Peyer's patch (tissue), 4 donors: ENCODE data around the gene NR1D1. TPM values are rescaled to one million over a fixed set of nuclear protein-coding genes. Genes with fewer than 3 reads are reported as not detected.

Experiments
- DNase-seq, 3 donors: peaks; one replicate each; pipeline ENCODE4 v3.0.0-alpha.2; 2017 to 2019
- H3K27ac ChIP-seq, 4 donors: fragments of 200-600 bp; sonication (generic); one replicate each; pipeline ENCODE4 v1.5.1; 2016 to 2019
- H3K27me3 ChIP-seq, 2 donors: fragments of 200-600 bp; sonication (generic); one replicate each; pipeline ENCODE4 v1.5.1; 2019
- H3K36me3 ChIP-seq, 3 donors: fragments of 200-600 bp; sonication (generic); one replicate each; pipeline ENCODE4 v1.5.1; 2016 to 2019
- H3K4me1 ChIP-seq, 4 donors: fragments of 200-600 bp; sonication (generic); one replicate each; pipeline ENCODE4 v1.5.1; 2016 to 2019
- H3K4me3 ChIP-seq, 4 donors: fragments of 200-600 bp; sonication (generic); 1 replicate in 3 of 4; 2 replicates in 1 of 4; pipeline ENCODE4 v1.5.1; 2016 to 2019; ENCODE audit warnings: mild to moderate bottlenecking in 1 of 4
- H3K9me3 ChIP-seq, 4 donors: fragments of 200-600 bp; sonication (generic); one replicate each; pipeline ENCODE4 v1.5.1; 2016 to 2019; ENCODE audit warnings: mild to moderate bottlenecking in 1 of 4
- POLR2A ChIP-seq, 2 donors: fragments of 450-650 bp; IDR thresholded peaks; one replicate each; pipeline ENCODE4 v1.5.1; 2017; ENCODE audit warnings: antibody characterized with exemption in 2 of 2, mild to moderate bottlenecking in 2 of 2, moderate library complexity in 2 of 2
- total RNA-seq, 4 donors: library from RNA; depleted of rRNA; stranded (reverse); fragments of >200 nt; gene quantifications; one replicate each; pipeline ENCODE4 v1.1.0, GENCODE V29; 2016
- TF ChIP-seq, protein P1 (sequence below), 6 experiments: fragments of 450-650 bp in 4 of 6; fragments of 200-600 bp in 2 of 6; sonication (generic) in 1 of 6; IDR thresholded peaks; one replicate each; pipeline ENCODE4 v1.5.1; 2017 to 2019; ENCODE audit warnings: antibody characterized with exemption in 6 of 6, mild to moderate bottlenecking in 3 of 6, moderate library complexity in 1 of 6

NR1D1 gene
- total RNA-seq, 4 donors from 2014 or later, result 13.2 to 38.8 (median 18.9) TPM

DNA sequence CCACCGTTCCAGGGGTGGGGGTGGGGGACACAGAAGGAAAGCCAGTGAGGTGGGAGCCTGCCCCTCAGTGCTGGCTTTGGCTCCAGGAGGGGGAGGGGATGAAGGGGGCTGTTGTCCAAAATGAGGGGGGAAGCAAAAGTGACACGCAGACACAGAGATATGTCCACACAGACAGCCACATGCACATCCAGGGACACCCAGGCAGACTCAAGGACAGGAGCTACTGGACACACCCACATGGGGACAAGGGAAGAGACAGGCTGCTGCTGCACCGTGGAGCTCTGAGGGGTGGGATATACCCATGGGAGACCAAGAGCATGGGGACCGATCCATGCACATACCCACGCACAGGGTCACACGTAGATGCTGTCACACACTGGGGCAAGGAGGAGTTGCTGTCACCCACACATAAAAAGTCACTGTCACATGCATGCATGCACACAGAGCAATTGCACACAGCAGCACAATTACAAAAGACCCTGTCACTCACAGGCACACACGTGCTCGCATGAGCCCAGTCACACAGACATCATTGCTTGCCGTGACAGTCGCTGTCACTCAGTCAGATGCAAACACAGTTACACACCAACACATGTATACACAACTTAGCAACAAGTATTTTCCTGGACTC lies 36.4 kb downstream of the NR1D1 start:
- Histone ChIP-seq H3K9me3 (no peaks in the 10 kb centered on the region), H3K4me3 (peak overlapping the region; percentile 90 to 99 (median 98)), H3K4me1 (peaks cover 0 to 56% (median 20%) of the 10 kb centered on the region in 4 donors), H3K27ac (peak overlapping the region; percentile 93 to 99 (median 98)), H3K36me3 (no peaks in the 10 kb centered on the region), H3K27me3 (no peaks in the 10 kb centered on the region)
- peak in 1 of 3 donors; percentile 65 for DNase-seq
- TF ChIP-seq POLR2A (IDR thresholded peaks at IDR 0.05), result peak in 1 of 2 donors; percentile 30
- TF ChIP-seq, protein P1, sequence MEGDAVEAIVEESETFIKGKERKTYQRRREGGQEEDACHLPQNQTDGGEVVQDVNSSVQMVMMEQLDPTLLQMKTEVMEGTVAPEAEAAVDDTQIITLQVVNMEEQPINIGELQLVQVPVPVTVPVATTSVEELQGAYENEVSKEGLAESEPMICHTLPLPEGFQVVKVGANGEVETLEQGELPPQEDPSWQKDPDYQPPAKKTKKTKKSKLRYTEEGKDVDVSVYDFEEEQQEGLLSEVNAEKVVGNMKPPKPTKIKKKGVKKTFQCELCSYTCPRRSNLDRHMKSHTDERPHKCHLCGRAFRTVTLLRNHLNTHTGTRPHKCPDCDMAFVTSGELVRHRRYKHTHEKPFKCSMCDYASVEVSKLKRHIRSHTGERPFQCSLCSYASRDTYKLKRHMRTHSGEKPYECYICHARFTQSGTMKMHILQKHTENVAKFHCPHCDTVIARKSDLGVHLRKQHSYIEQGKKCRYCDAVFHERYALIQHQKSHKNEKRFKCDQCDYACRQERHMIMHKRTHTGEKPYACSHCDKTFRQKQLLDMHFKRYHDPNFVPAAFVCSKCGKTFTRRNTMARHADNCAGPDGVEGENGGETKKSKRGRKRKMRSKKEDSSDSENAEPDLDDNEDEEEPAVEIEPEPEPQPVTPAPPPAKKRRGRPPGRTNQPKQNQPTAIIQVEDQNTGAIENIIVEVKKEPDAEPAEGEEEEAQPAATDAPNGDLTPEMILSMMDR (IDR thresholded peaks at IDR 0.05), result no peak

DNA sequence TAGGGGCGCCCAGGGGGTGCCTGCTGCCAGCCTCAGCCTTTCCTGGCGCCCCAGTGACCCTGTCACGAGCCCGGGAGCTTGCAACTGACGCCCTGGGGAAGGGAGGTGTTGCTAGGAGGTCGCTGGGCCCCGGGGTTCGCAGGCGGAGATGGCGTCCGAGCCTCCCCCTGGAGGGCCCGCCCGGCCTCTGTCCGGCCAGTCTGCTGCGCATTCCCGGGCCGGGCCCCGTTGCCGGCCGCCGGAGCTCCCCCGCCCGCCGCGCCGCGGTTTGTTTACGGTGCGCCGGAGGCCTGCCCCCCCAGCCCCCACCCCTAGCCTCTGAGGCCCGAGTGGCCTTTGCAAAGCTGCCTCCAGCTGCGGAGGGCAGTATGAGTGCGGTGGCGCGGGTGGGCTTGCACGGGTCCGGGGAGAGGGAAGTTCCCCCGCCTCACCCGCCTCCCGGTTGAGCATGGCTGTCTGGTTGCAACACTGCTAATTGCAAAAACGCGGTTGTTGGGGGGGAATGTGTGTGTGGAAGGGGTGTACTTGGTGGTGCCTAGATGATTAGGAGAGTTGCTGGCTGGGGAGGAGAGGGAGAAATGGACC lies 37.1 kb downstream of the NR1D1 start:
- H3K36me3 ChIP-seq, result no peaks in the 10 kb centered on the region
- peaks cover 0 to 56% (median 15%) of the 10 kb centered on the region in 4 donors for H3K4me1 ChIP-seq
- DNase-seq, result peak in 2 of 3 donors; percentile 44 to 67
- H3K27me3 ChIP-seq, result no peaks in the 10 kb centered on the region
- peak overlapping the region; percentile 90 to 99 (median 98) for H3K4me3 ChIP-seq
- peak; percentile 24 to 46 for TF ChIP-seq POLR2A (IDR thresholded peaks at IDR 0.05)
- TF ChIP-seq, protein P1 (IDR thresholded peaks at IDR 0.05), result no peak
- peak overlapping the region; percentile 93 to 99 (median 98) for H3K27ac ChIP-seq
- no peaks in the 10 kb centered on the region for H3K9me3 ChIP-seq

DNA sequence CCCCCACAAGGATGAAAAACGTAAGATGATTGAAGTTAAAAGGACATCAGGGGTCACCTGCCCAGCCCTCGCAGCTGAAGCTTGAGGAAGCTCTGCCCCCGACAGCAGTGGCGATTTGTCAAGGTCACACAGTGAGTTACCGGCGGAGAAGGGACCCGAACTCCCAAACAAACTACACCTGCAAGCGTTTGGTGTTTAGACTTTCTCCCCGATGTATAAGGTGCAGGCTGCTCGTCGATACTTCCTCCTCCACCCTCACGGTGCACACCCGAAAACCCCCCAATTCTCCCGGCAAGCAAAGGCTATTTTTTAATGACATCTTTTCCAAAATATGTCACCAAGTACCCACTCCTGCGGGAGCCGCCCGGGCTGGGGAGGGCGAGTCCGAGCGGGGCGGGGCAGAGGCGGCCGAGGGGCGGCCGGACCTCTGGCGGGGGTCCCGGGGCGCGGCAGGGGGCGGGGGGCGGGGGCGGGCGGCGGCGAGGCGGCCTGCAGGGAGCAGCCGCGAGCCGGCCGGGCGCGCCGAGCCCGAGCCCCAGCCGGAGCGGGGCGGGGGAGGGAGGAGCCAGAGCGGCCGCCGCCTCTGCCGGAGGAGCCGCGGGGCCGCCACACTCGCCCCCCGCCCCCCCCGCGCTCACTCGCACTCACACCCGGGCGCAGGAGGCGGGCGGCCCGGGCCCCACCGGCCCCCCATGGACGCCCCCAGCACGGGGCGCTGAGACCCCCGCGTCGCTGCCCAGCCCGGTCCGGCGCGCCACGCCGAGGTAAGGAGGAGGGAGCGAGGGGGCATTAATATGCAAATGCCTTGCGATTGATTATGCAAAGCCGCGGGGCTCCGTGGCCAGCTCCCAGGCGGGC lies 37.8 kb downstream of the NR1D1 start, which contains the start of gene THRA:
Gene THRA (plus strand): TSS at position 637 of the 858 bp plus-strand sequence. CDS start 11,524 bp downstream, outside the sequence.
- Histone ChIP-seq H3K4me1 (peaks cover 0 to 50% (median 9%) of the 10 kb centered on the region in 4 donors), H3K36me3 (no peaks in the 10 kb centered on the region), H3K9me3 (no peaks in the 10 kb centered on the region), H3K27me3 (no peaks in the 10 kb centered on the region), H3K4me3 (peak within 1 kb of the TSS; percentile 90 to 99 (median 98)), H3K27ac (peak within 1 kb of the TSS; percentile 93 to 99 (median 98))
- TF ChIP-seq, protein P1 (IDR thresholded peaks at IDR 0.05), result peak in 3 of 6 experiments; percentile 10 to 25 (median 24)
- peak in 1 of 2 donors; percentile 60 for TF ChIP-seq POLR2A (IDR thresholded peaks at IDR 0.05)
- peak; percentile 77 to 88 (median 88) for DNase-seq

DNA sequence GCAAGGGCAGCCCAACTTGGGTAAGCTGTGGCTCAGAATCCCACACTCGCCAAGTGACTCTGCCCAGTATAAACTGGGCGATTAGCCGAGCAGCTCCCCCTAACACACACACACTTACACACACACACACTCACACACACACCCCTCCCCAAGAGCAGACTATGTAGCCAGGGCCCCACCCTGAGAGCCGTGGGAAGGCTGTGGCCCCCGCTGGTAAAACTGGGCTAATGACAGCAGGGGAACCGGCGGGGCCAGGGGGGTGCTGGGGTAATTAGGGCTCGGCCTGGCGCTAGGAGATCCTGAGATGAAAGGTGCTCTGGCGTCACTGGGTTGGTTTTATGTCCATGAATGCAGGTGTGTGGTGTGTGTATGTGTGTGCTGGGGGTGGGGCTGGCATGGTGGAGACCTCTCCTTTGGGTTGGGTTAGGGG lies 38.8 kb downstream of the NR1D1 start:
- Histone ChIP-seq H3K36me3 (no peaks in the 10 kb centered on the region), H3K27ac (peak overlapping the region in 1 of 4 donors; percentile 98), H3K9me3 (no peaks in the 10 kb centered on the region), H3K27me3 (no peaks in the 10 kb centered on the region), H3K4me3 (no peak overlapping the region), H3K4me1 (peaks cover 0 to 47% (median 9%) of the 10 kb centered on the region in 4 donors)
- TF ChIP-seq, protein P1 (IDR thresholded peaks at IDR 0.05), result no peak
- TF ChIP-seq POLR2A (IDR thresholded peaks at IDR 0.05), result no peak
- DNase-seq, result no peak

DNA sequence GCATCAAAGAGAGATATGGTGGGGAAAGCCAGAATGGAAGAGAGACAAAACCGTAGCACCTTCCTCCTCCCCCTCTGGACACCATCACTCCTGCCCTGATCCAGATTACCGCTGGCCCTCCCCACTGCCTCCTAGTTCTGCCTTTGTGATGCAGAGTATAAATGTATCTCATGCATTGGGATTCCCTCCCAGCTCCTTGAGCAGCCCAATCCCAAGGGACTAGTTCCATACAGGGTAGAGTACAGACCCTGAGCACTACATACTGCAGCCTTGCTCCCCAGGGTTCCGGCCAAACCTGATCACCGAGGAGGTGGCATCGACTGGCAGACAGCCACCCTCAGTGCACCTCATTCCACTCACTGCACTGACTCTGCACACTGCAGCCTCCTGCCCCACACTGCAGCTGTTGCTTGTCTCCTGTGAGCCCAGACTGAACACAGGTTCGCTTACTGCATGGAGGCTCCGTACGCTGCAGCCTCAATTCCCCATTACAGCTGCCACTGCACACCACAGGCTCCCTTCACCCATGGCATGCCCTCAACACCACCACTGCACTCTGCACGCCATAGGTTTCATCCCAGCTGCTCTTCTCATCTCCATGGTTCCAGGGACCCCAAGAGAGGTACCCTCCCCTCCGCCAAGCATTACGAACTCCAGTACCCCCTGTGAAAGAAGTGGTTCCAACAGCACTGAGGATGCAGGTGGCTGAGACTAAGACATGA lies 39.3 kb downstream of the NR1D1 start:
- no peak for DNase-seq
- Histone ChIP-seq H3K9me3 (no peaks in the 10 kb centered on the region), H3K36me3 (no peaks in the 10 kb centered on the region), H3K4me1 (peaks cover 0 to 44% (median 9%) of the 10 kb centered on the region in 4 donors), H3K27ac (peak overlapping the region in 1 of 4 donors; percentile 98), H3K27me3 (no peaks in the 10 kb centered on the region), H3K4me3 (no peak overlapping the region)
- TF ChIP-seq, protein P1 (IDR thresholded peaks at IDR 0.05), result no peak
- no peak for TF ChIP-seq POLR2A (IDR thresholded peaks at IDR 0.05)
